ENCODE data around the gene EPB41L2. TPM values are rescaled to one million over a fixed set of nuclear protein-coding genes. Genes with fewer than 3 reads are reported as not detected.

EPB41L2 gene
- total RNA-seq, 3 donors from 2014 or later (not counting 1 experiment from before 2014, with no cell fraction given) = 6.8 to 11.4 (median 11.0) TPM

- TF ChIP-seq CTCF (IDR thresholded peaks at IDR 0.05) = no peak
- Mint-ChIP-seq H3K9me3 (no peaks in the 10 kb centered on the region), H3K27me3 (ENCODE audit: low read depth in 2 of 2) (peaks cover 0 to 3% of the 10 kb centered on the region in 2 donors), H3K4me3 (peak overlapping the region; percentile 72), H3K36me3 (no peaks in the 10 kb centered on the region), H3K27ac (peak overlapping the region; percentile 29 to 44), H3K4me1 (peaks cover 15 to 18% of the 10 kb centered on the region in 2 donors)
- peak overlapping the region; percentile 37 for H3K27ac ChIP-seq (ENCODE audit: low read length)
- no peaks in the 10 kb centered on the region for H3K27me3 ChIP-seq (ENCODE audit: control insufficient read depth, insufficient read depth, low read length)
- DNase-seq (no peak), ATAC-seq (no peak)
- peak overlapping the region; percentile 87 for H3K4me3 ChIP-seq (ENCODE audit: low read length)
- intact Hi-C loops (cut with micrococcal nuclease) = loop anchor here (5.0 kb wide), 1 partner anchor 73 kb away; the partner anchor contains the start of gene AKAP7
- no peaks in the 10 kb centered on the region for H3K36me3 ChIP-seq (ENCODE audit: control insufficient read depth, insufficient read depth, low read length)
- H3K4me1 ChIP-seq (ENCODE audit: control insufficient read depth, insufficient read depth, low read length) = peaks cover 16% of the 10 kb centered on the region
- H3K9me3 ChIP-seq (ENCODE audit: control insufficient read depth, insufficient read depth, low read length) = no peaks in the 10 kb centered on the region
- WGBS (ENCODE audit: insufficient coverage) = 39% methylated on average over 7 of the region's 8 CpGs
Observed at GRCh38 chr6:131063764-131064272, 773 bp upstream of the EPB41L2 start.

GRCh38 chr6:131062241-131063027 is 611 bp downstream of the EPB41L2 start:
- intact Hi-C loops (cut with micrococcal nuclease) = loop anchor here (5.0 kb wide), 1 partner anchor 75 kb away; the partner anchor contains the start of gene AKAP7
- peaks cover 15 to 18% of the 10 kb centered on the region in 2 donors for H3K4me1 Mint-ChIP-seq
- Histone ChIP-seq H3K27ac (ENCODE audit: low read length) (peak overlapping the region; percentile 35), H3K36me3 (ENCODE audit: control insufficient read depth, insufficient read depth, low read length) (no peaks in the 10 kb centered on the region), H3K4me3 (ENCODE audit: low read length) (peak overlapping the region; percentile 87), H3K27me3 (ENCODE audit: control insufficient read depth, insufficient read depth, low read length) (no peaks in the 10 kb centered on the region), H3K4me1 (ENCODE audit: control insufficient read depth, insufficient read depth, low read length) (peaks cover 16% of the 10 kb centered on the region), H3K9me3 (ENCODE audit: control insufficient read depth, insufficient read depth, low read length) (no peaks in the 10 kb centered on the region)
- H3K27me3 Mint-ChIP-seq (ENCODE audit: low read depth in 2 of 2) = peaks cover 0 to 3% of the 10 kb centered on the region in 2 donors
- DNase-seq (peak; percentile 22 to 55), ATAC-seq (peak; percentile 29 to 42 (median 40))
- no peaks in the 10 kb centered on the region for H3K36me3 Mint-ChIP-seq
- no peaks in the 10 kb centered on the region for H3K9me3 Mint-ChIP-seq
- WGBS (ENCODE audit: insufficient coverage) = under 1% methylated on average over 81 of the region's 84 CpGs
- no peak for TF ChIP-seq CTCF (IDR thresholded peaks at IDR 0.05)
- H3K27ac Mint-ChIP-seq = peak overlapping the region in 1 of 2 donors; percentile 44
- H3K4me3 Mint-ChIP-seq = peak overlapping the region; percentile 73

GRCh38 chr6:131061751-131062119 is 1.3 kb downstream of the EPB41L2 start:
- peak overlapping the region; percentile 73 for H3K4me3 Mint-ChIP-seq
- Histone ChIP-seq H3K4me1 (ENCODE audit: control insufficient read depth, insufficient read depth, low read length) (peaks cover 16% of the 10 kb centered on the region), H3K27me3 (ENCODE audit: control insufficient read depth, insufficient read depth, low read length) (no peaks in the 10 kb centered on the region), H3K4me3 (ENCODE audit: low read length) (peak overlapping the region; percentile 87), H3K27ac (ENCODE audit: low read length) (no peak overlapping the region), H3K9me3 (ENCODE audit: control insufficient read depth, insufficient read depth, low read length) (no peaks in the 10 kb centered on the region), H3K36me3 (ENCODE audit: control insufficient read depth, insufficient read depth, low read length) (no peaks in the 10 kb centered on the region)
- peaks cover 15 to 18% of the 10 kb centered on the region in 2 donors for H3K4me1 Mint-ChIP-seq
- no peaks in the 10 kb centered on the region for H3K36me3 Mint-ChIP-seq
- peaks cover 0 to 3% of the 10 kb centered on the region in 2 donors for H3K27me3 Mint-ChIP-seq (ENCODE audit: low read depth in 2 of 2)
- peak overlapping the region; percentile 7 to 44 for H3K27ac Mint-ChIP-seq
- H3K9me3 Mint-ChIP-seq = no peaks in the 10 kb centered on the region
- DNase-seq = peak in 1 of 2 donors; percentile 41
- ATAC-seq = no peak
- WGBS (ENCODE audit: insufficient coverage) = 0% methylated on average over 6 of the region's 10 CpGs
- intact Hi-C loops (cut with micrococcal nuclease) = loop anchor here (5.0 kb wide), 1 partner anchor 76 kb away; the partner anchor contains the start of gene AKAP7
- TF ChIP-seq CTCF (IDR thresholded peaks at IDR 0.05) = no peak

Measured in natural killer cell (primary cell).